Cardiac fibroblast (primary cell): ENCODE measurements around the gene TBC1D14.

Source experiments
- DNase-seq, 2 donors: peaks; one replicate each; pipeline versions ENCODE4 v3.0.0 to v3.0.0-alpha.2; 2010; ENCODE audit warnings: low read depth in 2 of 2
- H3K4me3 ChIP-seq, 2 donors: replicated peaks in 1 of 2; 1 replicate in 1 of 2; 2 replicates in 1 of 2; pipeline ENCODE4 v1.5.1; 2011; ENCODE audit warnings: low read depth in 2 of 2, low read length in 2 of 2, mild to moderate bottlenecking in 2 of 2, moderate library complexity in 1 of 2
- CTCF ChIP-seq: IDR thresholded peaks from one replicate; pipeline ENCODE4 v1.5.1; 2011; ENCODE audit warnings: low read depth, mild to moderate bottlenecking, low read length, inconsistent platforms

TBC1D14 gene

GRCh38 chr4:7051144-7051495 lies 141.5 kb downstream of the TBC1D14 start:
- no peak for TF ChIP-seq CTCF
- H3K4me3 ChIP-seq, result no peak overlapping the region
- DNase-seq, result no peak

GRCh38 chr4:7051905-7052304 lies 142.3 kb downstream of the TBC1D14 start:
- no peak for DNase-seq
- TF ChIP-seq CTCF, result no peak
- no peak overlapping the region for H3K4me3 ChIP-seq

GRCh38 chr4:7052313-7052712 lies 142.7 kb downstream of the TBC1D14 start:
- no peak overlapping the region for H3K4me3 ChIP-seq
- TF ChIP-seq CTCF, result no peak
- no peak for DNase-seq

- no peak for TF ChIP-seq CTCF
- DNase-seq, result no peak
- no peak overlapping the region for H3K4me3 ChIP-seq
Observed at GRCh38 chr4:7052923-7053715, 143.5 kb downstream of the TBC1D14 start.

- no peak for DNase-seq
- no peak for TF ChIP-seq CTCF
- H3K4me3 ChIP-seq, result no peak overlapping the region
Observed at GRCh38 chr4:7054106-7054880, 144.7 kb downstream of the TBC1D14 start.

GRCh38 chr4:7055111-7055989 lies 145.7 kb downstream of the TBC1D14 start:
- H3K4me3 ChIP-seq, result no peak overlapping the region
- peak in 1 of 2 donors; percentile 45 for DNase-seq
- TF ChIP-seq CTCF, result no peak
